B cell (primary cell): ENCODE results near the gene MYL5.

Experiments
- EZH2 ChIP-seq: IDR thresholded peaks from 2 replicates; pipeline ENCODE4 v1.6.1; 2012; ENCODE audit warnings: borderline replicate concordance, low read depth, mild to moderate bottlenecking, moderate library complexity, low read length; ENCODE audit not compliant: insufficient read depth, poor library complexity, severe bottlenecking
- TF ChIP-seq, protein P1 (sequence below): fragments of 200-600 bp; IDR thresholded peaks from one replicate; pipeline ENCODE4 v1.8.0; 2022; ENCODE audit warnings: antibody characterized with exemption, mild to moderate bottlenecking

DNA sequence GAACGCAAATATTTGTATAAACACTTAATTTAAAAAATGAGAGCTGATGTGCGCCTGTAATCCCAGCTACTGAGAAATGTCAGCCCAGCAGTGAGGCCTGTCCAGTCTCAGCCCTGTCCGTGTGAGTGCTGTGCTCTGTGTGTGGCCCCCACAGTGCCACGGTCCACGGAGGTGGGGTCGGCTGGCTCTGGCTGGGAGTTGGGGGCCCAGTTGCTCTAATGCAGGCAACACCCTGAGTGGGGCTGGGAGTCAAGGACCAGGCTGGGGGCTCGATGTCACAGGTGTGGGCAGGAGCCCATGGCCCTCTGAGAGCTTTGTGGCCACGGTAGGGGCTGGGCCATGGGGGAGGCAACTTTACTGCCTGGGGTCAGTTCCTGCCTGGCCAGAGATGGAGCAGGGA is 44.1 kb downstream of the MYL5 start:
- TF ChIP-seq, protein P1, sequence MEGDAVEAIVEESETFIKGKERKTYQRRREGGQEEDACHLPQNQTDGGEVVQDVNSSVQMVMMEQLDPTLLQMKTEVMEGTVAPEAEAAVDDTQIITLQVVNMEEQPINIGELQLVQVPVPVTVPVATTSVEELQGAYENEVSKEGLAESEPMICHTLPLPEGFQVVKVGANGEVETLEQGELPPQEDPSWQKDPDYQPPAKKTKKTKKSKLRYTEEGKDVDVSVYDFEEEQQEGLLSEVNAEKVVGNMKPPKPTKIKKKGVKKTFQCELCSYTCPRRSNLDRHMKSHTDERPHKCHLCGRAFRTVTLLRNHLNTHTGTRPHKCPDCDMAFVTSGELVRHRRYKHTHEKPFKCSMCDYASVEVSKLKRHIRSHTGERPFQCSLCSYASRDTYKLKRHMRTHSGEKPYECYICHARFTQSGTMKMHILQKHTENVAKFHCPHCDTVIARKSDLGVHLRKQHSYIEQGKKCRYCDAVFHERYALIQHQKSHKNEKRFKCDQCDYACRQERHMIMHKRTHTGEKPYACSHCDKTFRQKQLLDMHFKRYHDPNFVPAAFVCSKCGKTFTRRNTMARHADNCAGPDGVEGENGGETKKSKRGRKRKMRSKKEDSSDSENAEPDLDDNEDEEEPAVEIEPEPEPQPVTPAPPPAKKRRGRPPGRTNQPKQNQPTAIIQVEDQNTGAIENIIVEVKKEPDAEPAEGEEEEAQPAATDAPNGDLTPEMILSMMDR: no peak
- TF ChIP-seq EZH2: no peak
